ENCODE measurements around the gene SPATA6.
"Not testable (repeated sequence)": the region's sequence is repeated elsewhere in the genome, so short reads cannot be mapped to it uniquely, and the experiment has no call there.

The SPATA6 gene

GRCh38 chr1:48471691-48472576 lies at the start of gene SPATA6:
Gene SPATA6, minus strand, starts transcription at chr1:48472204. Its CDS starts 196 bp downstream, at chr1:48472008.
- peak; percentile 93 for DNase-seq

GRCh38 chr1:48519896-48520295 lies 47.9 kb upstream of the SPATA6 start:
- DNase-seq = not testable (repeated sequence)

GRCh38 chr1:48506870-48507269 lies 34.9 kb upstream of the SPATA6 start:
- DNase-seq = no peak

- DNase-seq = no peak
Observed at GRCh38 chr1:48500541-48501450, 28.8 kb upstream of the SPATA6 start.

GRCh38 chr1:48499211-48499735 lies 27.3 kb upstream of the SPATA6 start:
- DNase-seq = no peak

- peak; percentile 65 for DNase-seq
Observed at GRCh38 chr1:48498096-48498791, 26.2 kb upstream of the SPATA6 start.

- no peak for DNase-seq
Observed at GRCh38 chr1:48495911-48496310, 23.9 kb upstream of the SPATA6 start.

- no peak for DNase-seq
Observed at GRCh38 chr1:48495166-48495565, 23.2 kb upstream of the SPATA6 start.

GRCh38 chr1:48493970-48494769 lies 22.2 kb upstream of the SPATA6 start:
- DNase-seq = peak; percentile 67

- no peak for DNase-seq
Observed at GRCh38 chr1:48493041-48493440, 21.0 kb upstream of the SPATA6 start.

GRCh38 chr1:48492392-48492791 lies 20.4 kb upstream of the SPATA6 start:
- DNase-seq = no peak

GRCh38 chr1:48488721-48489120 lies 16.7 kb upstream of the SPATA6 start:
- DNase-seq = no peak

GRCh38 chr1:48480504-48480903 lies 8.5 kb upstream of the SPATA6 start:
- DNase-seq = no peak

- DNase-seq = not testable (repeated sequence)
Observed at GRCh38 chr1:48480023-48480422, 8.0 kb upstream of the SPATA6 start.

- DNase-seq = no peak
Observed at GRCh38 chr1:48472638-48473037, 634 bp upstream of the SPATA6 start.

GRCh38 chr1:48470950-48471690 lies 884 bp downstream of the SPATA6 start:
- no peak for DNase-seq

GRCh38 chr1:48470481-48470855 lies 1.5 kb downstream of the SPATA6 start:
- peak; percentile 20 for DNase-seq

- peak; percentile 49 for DNase-seq
Observed at GRCh38 chr1:48469616-48470480, 2.2 kb downstream of the SPATA6 start.

- no peak for DNase-seq
Observed at GRCh38 chr1:48466594-48466993, 5.4 kb downstream of the SPATA6 start.

- DNase-seq = no peak
Observed at GRCh38 chr1:48462716-48463302, 9.2 kb downstream of the SPATA6 start.
